HG03342 (cell line): ENCODE measurements around the gene COL20A1.

Experiments used
- ATAC-seq: cut with Tn5 transposase; IDR thresholded peaks from one replicate; pipeline ENCODE4 v1.9.1; 2021; ENCODE audit warnings: mild to moderate bottlenecking, moderate library complexity; ENCODE audit not compliant: unreplicated experiment

Gene COL20A1

DNA sequence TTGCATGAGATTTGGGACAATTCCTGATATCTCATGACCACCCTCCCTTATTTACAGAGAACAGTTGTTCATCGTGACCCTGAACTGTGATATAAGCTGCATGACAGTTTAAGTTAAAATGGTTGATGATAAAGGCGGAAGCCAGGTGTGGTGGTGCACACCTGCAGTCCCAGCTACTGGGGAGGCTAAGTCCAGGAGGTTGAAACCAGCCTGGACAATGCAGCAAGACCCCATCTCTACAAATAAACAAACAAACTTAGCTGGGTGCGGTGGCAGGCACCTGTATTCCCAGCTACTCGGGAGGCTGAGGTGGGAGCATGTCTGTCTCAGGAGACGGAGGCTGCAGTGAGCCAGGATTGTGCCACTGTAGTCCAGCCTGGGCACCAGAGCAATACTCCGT lies 24.1 kb downstream of the COL20A1 start:
- ATAC-seq, result no peak

DNA sequence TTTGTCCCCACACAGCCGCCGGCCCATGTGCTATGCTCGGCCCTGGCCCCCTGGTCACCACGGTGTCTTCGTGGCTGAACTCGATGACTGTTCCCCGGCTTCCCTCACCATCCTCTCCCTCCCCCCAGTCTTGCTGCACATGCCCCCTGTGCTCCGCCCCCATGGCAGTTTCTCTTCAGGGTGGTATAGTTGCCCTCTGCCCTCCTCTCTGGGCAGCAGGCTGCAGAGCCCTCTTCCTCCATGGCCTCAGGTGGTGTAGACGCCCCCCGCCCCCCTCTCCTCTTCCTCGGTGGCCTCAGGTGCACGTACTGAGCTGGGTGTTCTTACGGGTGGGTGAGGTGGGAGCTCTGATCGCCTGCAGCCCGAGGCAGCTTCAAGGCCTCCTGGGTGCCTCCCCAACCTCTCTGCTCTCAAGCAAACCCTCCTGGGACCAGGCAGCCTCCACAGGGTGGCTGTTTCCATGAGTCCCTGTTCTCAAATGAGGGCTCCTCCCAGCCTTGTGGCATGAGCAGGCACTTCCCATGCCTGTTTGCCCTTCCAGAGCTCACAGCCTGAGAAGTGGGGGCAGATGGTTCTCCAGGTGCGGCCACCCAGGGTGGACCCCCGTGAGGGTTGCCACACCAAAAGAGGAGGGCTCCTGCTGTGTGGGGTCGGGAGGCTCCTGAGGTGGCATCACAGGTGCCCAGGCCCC lies 24.8 kb downstream of the COL20A1 start:
- ATAC-seq, result no peak

DNA sequence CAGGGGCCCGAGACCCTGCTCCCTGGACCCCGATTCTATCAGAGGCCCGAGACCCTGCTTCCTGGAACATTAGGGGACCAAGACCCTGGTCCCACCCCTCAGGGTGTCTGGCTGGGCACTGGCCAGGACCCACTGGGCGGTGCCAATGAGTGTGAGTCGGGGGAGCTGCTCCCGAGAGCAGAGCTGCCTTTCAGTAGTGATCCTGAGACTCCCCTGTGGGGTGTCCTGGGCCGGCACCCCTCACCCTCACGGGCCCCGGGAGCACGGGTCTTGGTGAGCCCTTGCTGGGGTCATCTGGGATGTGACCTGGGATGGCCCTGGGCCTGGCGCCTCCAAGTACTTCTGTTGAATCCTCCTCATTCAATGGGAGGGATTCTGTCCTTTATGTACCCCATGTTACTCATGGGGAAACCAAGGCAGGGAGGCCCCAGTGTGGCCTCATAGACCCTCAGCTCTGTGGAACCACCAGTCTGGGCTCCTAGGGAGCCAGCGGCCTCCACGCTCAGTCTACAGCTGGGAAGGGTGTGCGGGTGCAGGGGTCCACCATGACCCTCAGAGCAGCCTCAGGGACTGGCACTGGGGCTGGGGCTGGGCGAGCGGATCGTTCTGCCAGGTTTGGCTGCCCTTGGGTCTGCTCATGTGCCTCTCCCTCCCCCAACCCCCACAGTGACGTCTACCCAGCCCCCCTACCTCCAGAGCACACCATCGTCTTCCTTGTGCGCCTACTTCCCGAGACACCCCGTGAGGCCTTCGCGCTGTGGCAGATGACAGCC lies 25.6 kb downstream of the COL20A1 start:
- ATAC-seq, result no peak

DNA sequence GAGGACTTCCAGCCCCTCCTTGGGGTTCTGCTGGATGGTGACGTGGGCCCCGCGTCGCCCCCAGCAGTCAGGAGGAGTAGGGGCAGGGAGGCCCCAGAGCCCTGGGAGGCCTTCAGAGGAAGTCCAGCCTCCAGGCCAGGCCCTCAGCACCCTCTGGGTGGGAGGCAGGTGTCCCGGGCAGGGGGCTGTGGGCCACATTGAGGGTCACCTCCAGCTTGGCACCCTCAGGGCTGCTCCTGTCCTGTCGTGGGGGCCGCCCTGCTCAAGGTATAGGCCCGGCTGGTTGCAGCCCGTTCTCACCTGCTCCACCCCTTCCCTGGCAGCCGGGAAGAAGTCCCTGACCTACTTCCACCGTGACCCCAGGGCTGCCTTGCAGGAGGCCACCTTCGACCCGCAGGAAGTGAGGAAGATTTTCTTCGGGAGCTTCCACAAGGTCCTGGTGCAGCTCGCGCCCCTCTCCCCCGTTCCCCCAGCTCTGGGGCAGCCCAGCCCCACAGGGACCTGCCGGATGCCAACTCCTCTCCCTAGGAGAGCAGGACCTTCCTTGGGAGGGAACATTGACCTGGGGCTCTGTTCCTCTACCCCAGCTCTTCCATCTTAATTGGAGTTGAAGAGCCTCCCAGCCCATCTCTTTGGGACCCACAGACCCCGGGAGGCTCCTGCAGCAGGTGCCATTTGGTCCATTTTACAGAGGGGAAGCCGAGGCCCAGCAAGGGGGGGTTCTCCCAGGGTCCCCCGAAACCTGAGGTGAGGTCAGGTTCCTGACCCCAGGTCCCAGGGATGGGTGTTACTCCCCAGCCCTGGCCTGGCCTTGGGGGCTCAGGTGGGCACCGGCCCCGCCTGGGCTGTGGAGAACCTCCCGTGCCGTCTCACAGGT lies 26.4 kb downstream of the COL20A1 start:
- ATAC-seq, result no peak

DNA sequence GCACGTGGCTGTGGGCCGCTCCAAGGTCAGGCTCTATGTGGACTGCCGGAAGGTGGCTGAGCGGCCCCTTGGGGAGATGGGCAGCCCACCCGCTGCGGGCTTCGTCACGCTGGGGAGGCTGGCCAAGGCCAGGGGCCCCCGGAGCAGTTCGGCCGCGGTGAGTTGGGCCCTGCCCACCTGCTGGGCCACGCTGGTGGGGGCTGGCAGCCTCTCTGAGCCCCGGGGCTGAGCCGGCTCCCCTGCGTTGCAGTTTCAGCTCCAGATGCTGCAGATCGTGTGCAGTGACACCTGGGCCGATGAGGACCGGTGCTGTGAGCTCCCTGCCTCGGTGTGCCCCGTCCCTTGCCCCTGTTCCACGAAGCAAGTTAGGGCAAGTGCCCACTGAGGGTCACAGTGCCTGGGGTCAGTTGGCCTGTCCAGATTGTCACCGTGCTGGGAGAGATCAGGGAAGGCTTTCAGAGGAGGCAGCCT lies 27.1 kb downstream of the COL20A1 start:
- ATAC-seq, result no peak

- no peak for ATAC-seq
Observed at GRCh38 chr20:63320616-63321147, 27.7 kb downstream of the COL20A1 start.

GRCh38 chr20:63321148-63321831 lies 28.3 kb downstream of the COL20A1 start:
- ATAC-seq, result no peak

- ATAC-seq, result no peak
Observed at GRCh38 chr20:63322146-63322932, 29.4 kb downstream of the COL20A1 start.

DNA sequence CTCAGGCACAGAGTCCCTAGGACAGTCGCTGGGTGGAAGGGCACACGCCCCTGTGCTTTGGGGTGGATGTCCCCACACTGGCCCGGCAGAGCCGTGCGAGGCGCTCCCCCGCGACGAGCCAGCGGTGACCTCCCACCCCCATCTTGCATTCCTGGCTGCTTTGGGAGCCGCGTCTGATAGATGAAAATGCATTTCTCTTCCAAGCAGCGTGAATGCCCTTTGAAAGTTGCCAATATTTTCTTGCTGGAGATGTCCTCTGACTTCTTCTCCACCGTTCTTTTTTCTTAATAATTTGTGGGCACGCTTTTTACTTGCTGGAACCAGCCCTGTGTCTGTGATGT lies 29.9 kb downstream of the COL20A1 start:
- ATAC-seq, result no peak

DNA sequence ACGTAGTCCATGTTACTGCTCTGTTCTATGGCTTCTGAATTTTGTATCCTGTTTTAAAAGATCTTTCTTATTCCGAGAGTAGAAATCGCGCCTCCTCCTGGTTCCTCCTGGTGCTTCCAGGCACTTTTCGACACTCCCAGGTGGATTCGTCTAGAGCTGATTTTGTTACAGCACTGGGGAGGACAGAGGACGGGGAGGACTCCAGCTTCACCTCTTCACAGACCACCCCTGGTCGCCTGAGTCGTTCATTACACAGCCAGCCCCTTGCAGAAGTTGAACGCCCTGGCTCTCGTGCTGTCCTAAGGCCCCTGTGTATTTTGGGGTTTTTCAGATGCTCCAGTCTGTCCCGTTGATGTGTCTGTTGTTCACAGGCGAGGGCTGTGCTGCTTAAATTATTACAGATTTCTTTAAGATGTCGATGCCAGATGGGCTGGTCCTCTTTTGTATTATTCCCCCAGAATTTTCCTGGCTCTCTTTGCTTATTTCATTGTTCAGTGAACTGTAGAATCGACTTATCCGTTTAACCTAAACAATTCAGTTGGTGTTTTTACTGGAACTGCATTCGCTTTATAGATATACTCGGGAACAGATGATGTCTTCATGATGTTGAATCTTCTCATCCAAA lies 30.5 kb downstream of the COL20A1 start:
- no peak for ATAC-seq

- no peak for ATAC-seq
Observed at GRCh38 chr20:63325021-63325471, 32.1 kb downstream of the COL20A1 start.

GRCh38 chr20:63325554-63326313 lies 32.7 kb downstream of the COL20A1 start:
- ATAC-seq, result no peak

- ATAC-seq, result no peak
Observed at GRCh38 chr20:63326314-63327230, 33.6 kb downstream of the COL20A1 start.

GRCh38 chr20:63327231-63327745 lies 34.3 kb downstream of the COL20A1 start:
- no peak for ATAC-seq

DNA sequence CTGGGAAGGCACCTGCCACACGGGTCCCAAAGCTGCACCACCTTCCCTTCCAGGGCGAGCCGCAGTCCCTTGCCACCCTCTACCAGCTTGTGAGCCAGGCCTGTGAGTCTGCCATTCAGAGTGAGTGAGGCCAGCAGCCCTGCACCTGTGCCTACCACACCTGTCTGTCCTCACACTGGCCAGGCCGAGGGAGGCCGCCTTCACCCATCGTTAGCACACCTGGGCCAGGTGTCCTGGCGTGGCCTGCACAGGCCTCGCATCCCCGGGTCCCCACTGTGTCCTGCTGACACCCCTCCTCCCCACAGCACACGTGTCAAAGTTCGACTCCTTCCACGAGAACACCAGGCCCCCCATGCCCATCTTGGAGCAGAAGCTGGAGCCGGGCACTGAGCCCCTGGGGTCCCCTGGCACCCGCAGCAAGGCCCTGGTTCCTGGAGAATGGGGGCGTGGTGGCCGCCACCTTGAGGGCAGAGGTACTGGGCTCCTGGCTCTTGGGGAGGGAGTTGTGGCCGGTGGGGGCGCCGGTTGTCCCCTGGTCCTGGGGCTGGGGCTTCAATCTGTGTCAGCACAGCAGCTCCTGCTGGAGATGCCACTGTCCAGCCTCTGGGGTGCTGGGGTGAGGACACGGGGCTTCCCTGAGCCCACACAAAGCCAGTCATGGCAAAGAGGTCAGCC lies 35.2 kb downstream of the COL20A1 start:
- no peak for ATAC-seq

DNA sequence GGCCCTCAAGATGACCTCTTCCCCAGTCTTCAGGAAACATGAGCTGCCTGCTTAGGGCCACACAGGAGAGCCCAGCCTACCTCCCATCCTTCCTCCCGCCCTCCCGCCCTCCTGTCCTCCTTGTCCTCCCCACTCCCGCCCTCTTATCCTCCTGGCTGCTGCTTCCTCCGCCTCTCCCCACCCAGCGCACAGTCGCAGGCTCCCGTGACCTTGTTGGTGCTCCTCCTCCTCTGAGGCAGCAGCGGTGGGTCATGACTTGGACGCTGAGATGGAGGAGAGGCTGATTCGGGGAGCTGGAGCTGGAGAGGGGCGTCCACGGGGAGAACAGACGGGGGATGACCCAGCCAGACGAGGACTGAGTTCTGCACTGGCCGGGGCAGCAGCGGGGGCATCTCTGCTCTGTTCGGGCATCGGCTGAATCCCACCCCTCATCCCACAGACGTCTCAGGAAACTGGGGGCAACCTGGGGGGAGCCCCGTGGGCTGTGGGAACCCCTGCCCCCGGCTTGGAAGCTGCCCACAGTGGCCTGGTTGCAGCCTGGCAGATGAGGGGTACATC lies 35.8 kb downstream of the COL20A1 start:
- no peak for ATAC-seq
